Measurements from ENCODE around the gene UPF2. TPM values are rescaled to one million over a fixed set of nuclear protein-coding genes. Genes with fewer than 3 reads are reported as not detected.

UPF2 gene
- total RNA-seq, 4 donors from 2014 or later = 16.5 to 28.6 (median 23.1) TPM

DNA sequence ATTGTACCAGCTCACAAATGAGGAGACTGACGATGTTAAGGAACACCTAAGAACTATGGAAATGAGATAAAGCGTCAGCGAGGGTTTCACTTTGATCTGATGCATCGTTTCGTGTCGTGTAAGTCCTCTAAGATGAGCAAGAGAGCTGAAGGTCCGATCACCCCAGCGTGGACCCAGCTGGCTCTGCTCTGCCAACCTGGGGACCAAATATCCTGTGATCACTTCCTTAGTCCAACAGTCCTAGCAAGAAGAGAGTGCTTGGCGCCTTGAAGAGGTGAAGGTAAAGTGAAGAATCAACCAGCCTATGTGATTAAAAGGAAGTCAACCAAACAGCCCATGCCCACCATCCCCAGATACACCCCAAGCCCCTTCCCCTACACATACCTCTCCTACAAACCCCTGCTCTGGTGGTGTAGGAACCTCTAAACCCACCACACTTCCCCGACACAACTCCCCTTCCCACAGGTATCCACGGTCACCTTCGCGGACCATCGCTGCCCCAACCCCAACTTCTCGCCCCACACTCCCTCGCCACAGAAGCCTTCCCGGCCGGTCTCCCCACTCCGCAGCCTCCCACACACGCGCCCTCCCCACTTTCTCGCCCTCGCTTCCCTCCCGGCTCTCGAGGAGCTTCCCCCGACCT is 722 bp downstream of the UPF2 start:
- WGBS, 2 donors (ENCODE audit: low coverage in 1 of 2) = 1 to 2% methylated on average over 11 to 26 of the region's 26 CpGs
- TF ChIP-seq POLR2AphosphoS5 (IDR thresholded peaks at IDR 0.05) (peak in 2 of 3 donors; percentile 9 to 28), POLR2A (IDR thresholded peaks at IDR 0.05) (no peak), EP300 (IDR thresholded peaks at IDR 0.05; ENCODE audit: low read depth) (no peak)
- intact Hi-C loops (cut with DNase I; ENCODE audit: low total_unique reads) = no loop called here

DNA sequence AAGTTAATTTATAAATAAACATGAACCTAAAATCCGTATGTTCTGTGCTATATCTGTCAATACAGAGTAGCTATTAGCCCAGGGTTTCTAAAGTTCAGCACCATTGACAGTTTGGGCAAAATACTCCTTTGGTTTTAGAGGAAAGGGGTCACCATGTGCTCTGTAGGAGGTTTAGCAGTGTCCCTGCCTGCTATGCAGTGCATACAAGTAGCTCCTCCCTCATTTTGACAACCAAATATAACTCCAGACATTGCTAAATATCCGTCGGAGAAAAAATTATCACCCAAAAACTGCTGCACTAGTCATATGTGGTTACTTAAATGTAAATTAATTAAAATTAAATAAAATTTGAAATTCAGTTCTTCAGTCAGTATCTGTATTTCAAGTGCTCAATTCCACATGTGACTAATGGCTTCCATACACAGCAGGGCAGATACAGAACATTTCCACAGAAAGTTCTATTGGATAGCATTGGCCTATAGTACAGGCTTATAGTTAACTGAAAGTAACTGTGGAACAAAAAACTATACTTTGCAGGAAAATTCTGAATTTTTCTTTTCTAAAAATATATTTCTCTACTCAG is 6.4 kb downstream of the UPF2 start:
- peaks cover 1 to 9% (median 5%) of the 10 kb centered on the region in 4 donors for H3K4me1 ChIP-seq
- in situ Hi-C loops (cut with MboI; ENCODE audit: low pct_ligation_motif_present in 1 of 4, low pct_unique_long_range_greater_than_20kb in 1 of 4, low sequenced_read_pairs in 3 of 4) (no loop called here), intact Hi-C loops (cut with DNase I; ENCODE audit: low total_unique reads) (no loop called here)
- H3K27me3 ChIP-seq = no peaks in the 10 kb centered on the region
- WGBS, 2 donors (ENCODE audit: low coverage in 1 of 2) = 81 to 90% methylated on average over 3 of the region's 3 CpGs
- no peak overlapping the region for H3K27ac ChIP-seq
- no peak overlapping the region for H3K4me3 ChIP-seq
- TF ChIP-seq POLR2AphosphoS5 (IDR thresholded peaks at IDR 0.05) (no peak), CTCF (IDR thresholded peaks at IDR 0.05) (no peak), EP300 (IDR thresholded peaks at IDR 0.05; ENCODE audit: low read depth) (no peak), POLR2A (IDR thresholded peaks at IDR 0.05) (no peak)
- H3K36me3 ChIP-seq = peaks cover 0 to 36% (median 12%) of the 10 kb centered on the region in 4 donors
- DNase-seq = no peak
- no peaks in the 10 kb centered on the region for H3K9me3 ChIP-seq

More for the DNA sequence above, 722 bp downstream of the UPF2 start:
- Histone ChIP-seq H3K4me1 (peaks cover 5 to 21% (median 16%) of the 10 kb centered on the region in 4 donors), H3K9me3 (no peaks in the 10 kb centered on the region), H3K4me3 (peak overlapping the region; percentile 85 to 98 (median 91)), H3K27me3 (no peaks in the 10 kb centered on the region), H3K27ac (peak overlapping the region; percentile 92 to 97 (median 94)), H3K36me3 (no peaks in the 10 kb centered on the region)
- in situ Hi-C loops (cut with MboI; ENCODE audit: low pct_ligation_motif_present in 1 of 4, low pct_unique_long_range_greater_than_20kb in 1 of 4, low sequenced_read_pairs in 3 of 4) = no loop called here
- DNase-seq = peak; percentile 50

DNA sequence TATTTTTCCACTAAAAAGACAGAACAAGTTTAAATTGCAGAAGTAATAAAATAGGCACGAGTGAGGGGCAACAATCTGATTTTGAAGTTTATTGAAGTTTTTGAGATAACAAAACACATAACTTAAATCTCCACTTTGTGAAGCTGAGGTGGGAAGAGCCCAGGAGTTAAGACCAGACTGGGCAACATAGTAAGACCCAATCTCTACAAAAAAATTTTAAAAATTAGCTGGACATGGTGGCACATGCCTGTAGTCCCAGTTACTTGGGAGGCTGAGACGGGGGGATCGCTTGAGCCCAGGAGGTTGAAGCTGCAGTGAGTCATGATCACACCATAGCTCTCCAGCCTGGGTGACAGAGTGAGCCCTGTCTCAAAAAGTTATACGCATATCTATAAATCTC is 11.2 kb downstream of the UPF2 start:
- TF ChIP-seq POLR2AphosphoS5 (IDR thresholded peaks at IDR 0.05) = no peak
- TF ChIP-seq POLR2A (IDR thresholded peaks at IDR 0.05) = no peak
- TF ChIP-seq CTCF (IDR thresholded peaks at IDR 0.05) = no peak
- no peak for TF ChIP-seq EP300 (IDR thresholded peaks at IDR 0.05; ENCODE audit: low read depth)
- no peaks in the 10 kb centered on the region for H3K27me3 ChIP-seq
- no peaks in the 10 kb centered on the region for H3K4me1 ChIP-seq
- no peak for DNase-seq
- whole genome bisulfite sequencing, 2 donors (ENCODE audit: low coverage in 1 of 2) = 90 to 92% methylated on average over 2 to 4 of the region's 4 CpGs
- intact Hi-C loops (cut with DNase I; ENCODE audit: low total_unique reads) = no loop called here
- peaks cover 0 to 60% (median 17%) of the 10 kb centered on the region in 4 donors for H3K36me3 ChIP-seq
- no peak overlapping the region for H3K27ac ChIP-seq
- H3K9me3 ChIP-seq = no peaks in the 10 kb centered on the region
- no peak overlapping the region for H3K4me3 ChIP-seq
- in situ Hi-C loops (cut with MboI; ENCODE audit: low pct_ligation_motif_present in 1 of 4, low pct_unique_long_range_greater_than_20kb in 1 of 4, low sequenced_read_pairs in 3 of 4) = no loop called here

GRCh38 chr10:12027539-12027938 is 15.1 kb downstream of the UPF2 start:
- in situ Hi-C loops (cut with MboI; ENCODE audit: low pct_ligation_motif_present in 1 of 4, low pct_unique_long_range_greater_than_20kb in 1 of 4, low sequenced_read_pairs in 3 of 4) (no loop called here), intact Hi-C loops (cut with DNase I; ENCODE audit: low total_unique reads) (no loop called here)
- Histone ChIP-seq H3K4me3 (no peak overlapping the region), H3K27ac (no peak overlapping the region), H3K9me3 (no peaks in the 10 kb centered on the region), H3K36me3 (peaks cover 0 to 37% (median 7%) of the 10 kb centered on the region in 4 donors), H3K4me1 (peaks cover 0 to 7% (median 2%) of the 10 kb centered on the region in 4 donors), H3K27me3 (no peaks in the 10 kb centered on the region)
- DNase-seq = no peak
- WGBS, 2 donors (ENCODE audit: low coverage in 1 of 2) = 64 to 86% methylated on average over 1 to 2 of the region's 2 CpGs
- no peak for TF ChIP-seq EP300 (IDR thresholded peaks at IDR 0.05; ENCODE audit: low read depth)
- TF ChIP-seq CTCF (IDR thresholded peaks at IDR 0.05) = no peak
- no peak for TF ChIP-seq POLR2A (IDR thresholded peaks at IDR 0.05)
- no peak for TF ChIP-seq POLR2AphosphoS5 (IDR thresholded peaks at IDR 0.05)

Data from transverse colon (tissue), 4 donors.